Activated CD8-positive, alpha-beta T cell treated with anti-CD3 and anti-CD28 coated beads, Interleukin-2, amount 10 ng/mL, durations not matched to agents 7 days and 5 days (primary cell): Measurements from ENCODE around the gene CCDC68. TPM values are rescaled to one million over a fixed set of nuclear protein-coding genes. Genes with fewer than 3 reads are reported as not detected.

Experiments
- ATAC-seq: fragments of 150-1000 bp; cut with Tn5 transposase; one replicate; pipeline ENCODE4 v1.10.0; 2021; ENCODE audit warnings: moderate library complexity
- CTCF ChIA-PET: fragments of 350-600 bp; sonication (Branson Sonifier 250); formaldehyde crosslinking; loops from one replicate; lab custom pipeline; 2021; ENCODE audit warnings: antibody characterized with exemption; lab: Charles Lee
- POLR2A ChIA-PET: fragments of 350-600 bp; sonication (Branson Sonifier 250); formaldehyde crosslinking; loops from one replicate; lab custom pipeline; 2021; ENCODE audit warnings: antibody characterized with exemption; lab: Charles Lee
- DNase-seq: peaks from one replicate; pipeline ENCODE4 v3.0.0-alpha.2; 2020
- H3K27ac Mint-ChIP-seq: one replicate; pipeline ENCODE4 v1.8.0; 2021; ENCODE audit warnings: mild to moderate bottlenecking, mixed read lengths
- H3K27me3 Mint-ChIP-seq: one replicate; pipeline ENCODE4 v1.8.0; 2021; ENCODE audit warnings: low read depth, mixed read lengths
- H3K36me3 Mint-ChIP-seq: one replicate; pipeline ENCODE4 v1.8.0; 2021; ENCODE audit warnings: low read depth, mixed read lengths
- H3K4me1 Mint-ChIP-seq: one replicate; pipeline ENCODE4 v1.8.0; 2021; ENCODE audit warnings: low read depth, mixed read lengths
- H3K4me3 Mint-ChIP-seq: one replicate; pipeline ENCODE4 v1.8.0; 2021; ENCODE audit warnings: mild to moderate bottlenecking, mixed read lengths
- H3K9me3 Mint-ChIP-seq: one replicate; pipeline ENCODE4 v1.8.0; 2022; ENCODE audit warnings: mixed read lengths; ENCODE audit not compliant: insufficient read depth
- total RNA-seq, 2 experiments: library from RNA; stranded (reverse); gene quantifications; one replicate each; pipeline ENCODE4 v1.2.3, GENCODE V29; 2021

The CCDC68 gene
- total RNA-seq, 2 experiments from 2014 or later = not detected

DNA sequence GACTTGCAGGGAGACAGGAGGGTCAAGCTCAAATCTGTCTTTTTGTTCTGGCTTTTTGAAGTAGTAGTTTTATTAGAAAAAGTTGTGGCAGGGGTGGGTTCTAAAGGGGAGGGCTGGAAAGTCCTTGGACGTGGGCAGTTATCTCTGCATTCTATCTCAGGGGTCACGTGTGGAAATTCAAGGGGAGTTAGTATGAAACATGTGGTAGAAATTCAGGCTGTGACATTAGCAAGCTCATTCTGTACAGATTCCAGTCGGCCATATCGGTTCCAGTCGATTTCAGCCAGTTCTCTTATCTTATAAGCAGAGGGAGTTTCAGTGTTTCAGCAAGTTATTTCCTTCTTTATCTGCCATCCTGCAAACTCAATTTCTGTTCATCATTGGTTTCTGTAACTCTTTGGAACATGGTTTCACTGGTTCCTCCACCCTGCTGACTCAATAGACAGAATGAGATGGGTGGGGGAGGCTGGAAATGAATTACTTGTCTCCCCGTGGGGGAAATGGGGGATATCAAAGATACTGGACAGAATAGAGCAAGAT lies 78.0 kb downstream of the CCDC68 start:
- ChIA-PET CTCF (no interaction called here), POLR2A (no interaction called here)
- no peaks in the 10 kb centered on the region for H3K36me3 Mint-ChIP-seq
- DNase-seq (no peak), ATAC-seq (no peak)
- no peaks in the 10 kb centered on the region for H3K9me3 Mint-ChIP-seq
- no peaks in the 10 kb centered on the region for H3K27me3 Mint-ChIP-seq
- no peak overlapping the region for H3K4me3 Mint-ChIP-seq
- no peaks in the 10 kb centered on the region for H3K4me1 Mint-ChIP-seq
- no peak overlapping the region for H3K27ac Mint-ChIP-seq

DNA sequence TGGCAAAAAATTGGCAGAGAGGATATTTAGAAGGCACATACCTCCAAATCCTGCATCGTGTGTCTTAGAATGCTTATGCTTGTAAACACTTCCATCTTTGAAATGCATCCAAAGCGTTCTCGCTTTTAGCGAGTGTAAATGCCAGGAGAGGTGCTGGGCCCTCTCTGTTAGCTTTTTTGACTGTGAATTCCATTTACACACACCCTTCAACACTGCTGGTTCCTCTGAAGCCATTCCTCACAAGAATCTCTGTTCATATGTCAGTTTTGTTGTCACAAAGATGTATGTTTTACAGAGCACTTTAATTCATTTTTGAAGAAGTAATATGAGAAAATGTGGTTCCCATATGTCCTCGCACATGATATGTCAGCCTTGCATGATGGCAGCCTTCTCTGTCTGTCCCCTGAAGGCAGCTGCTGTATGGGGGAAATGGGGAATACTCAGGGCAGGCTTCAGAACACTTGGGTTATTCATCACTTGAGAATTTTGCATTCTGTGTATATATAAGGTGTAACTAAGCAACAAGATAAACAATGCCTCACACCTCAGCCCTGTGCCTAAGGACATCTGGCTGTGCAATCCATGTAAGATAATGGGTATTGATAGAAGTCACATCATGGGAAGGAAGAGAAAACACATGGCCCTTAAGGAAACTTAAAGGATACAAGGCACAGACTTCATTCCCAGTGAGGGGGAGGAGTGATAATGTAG lies 78.7 kb downstream of the CCDC68 start:
- ChIA-PET POLR2A (no interaction called here), CTCF (no interaction called here)
- Mint-ChIP-seq H3K27ac (no peak overlapping the region), H3K9me3 (no peaks in the 10 kb centered on the region), H3K4me1 (no peaks in the 10 kb centered on the region), H3K36me3 (no peaks in the 10 kb centered on the region), H3K4me3 (no peak overlapping the region), H3K27me3 (no peaks in the 10 kb centered on the region)
- ATAC-seq (no peak), DNase-seq (no peak)

DNA sequence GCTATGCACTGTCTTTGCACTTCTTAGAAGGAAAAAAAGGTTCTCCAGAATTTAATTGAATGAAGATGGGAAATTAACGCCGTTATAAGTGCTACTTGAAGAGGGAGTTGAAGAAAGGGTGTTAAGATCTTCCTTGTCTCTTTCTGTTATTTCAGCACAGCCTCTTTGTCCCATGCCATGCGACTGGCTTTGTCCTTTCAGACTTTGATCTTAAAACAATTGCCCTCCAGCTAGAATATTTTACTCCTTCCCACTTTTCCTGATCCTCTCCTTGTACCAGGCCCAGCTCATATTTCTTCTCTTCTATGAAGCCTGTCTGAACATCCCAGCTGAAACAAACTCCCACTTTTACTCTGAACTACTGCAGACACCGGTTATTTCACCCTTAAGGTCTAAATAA lies 79.6 kb downstream of the CCDC68 start:
- ATAC-seq = no peak
- H3K27ac Mint-ChIP-seq = no peak overlapping the region
- ChIA-PET POLR2A (no interaction called here), CTCF (no interaction called here)
- no peaks in the 10 kb centered on the region for H3K4me1 Mint-ChIP-seq
- no peak overlapping the region for H3K4me3 Mint-ChIP-seq
- H3K27me3 Mint-ChIP-seq = no peaks in the 10 kb centered on the region
- no peak for DNase-seq
- no peaks in the 10 kb centered on the region for H3K9me3 Mint-ChIP-seq
- H3K36me3 Mint-ChIP-seq = no peaks in the 10 kb centered on the region

DNA sequence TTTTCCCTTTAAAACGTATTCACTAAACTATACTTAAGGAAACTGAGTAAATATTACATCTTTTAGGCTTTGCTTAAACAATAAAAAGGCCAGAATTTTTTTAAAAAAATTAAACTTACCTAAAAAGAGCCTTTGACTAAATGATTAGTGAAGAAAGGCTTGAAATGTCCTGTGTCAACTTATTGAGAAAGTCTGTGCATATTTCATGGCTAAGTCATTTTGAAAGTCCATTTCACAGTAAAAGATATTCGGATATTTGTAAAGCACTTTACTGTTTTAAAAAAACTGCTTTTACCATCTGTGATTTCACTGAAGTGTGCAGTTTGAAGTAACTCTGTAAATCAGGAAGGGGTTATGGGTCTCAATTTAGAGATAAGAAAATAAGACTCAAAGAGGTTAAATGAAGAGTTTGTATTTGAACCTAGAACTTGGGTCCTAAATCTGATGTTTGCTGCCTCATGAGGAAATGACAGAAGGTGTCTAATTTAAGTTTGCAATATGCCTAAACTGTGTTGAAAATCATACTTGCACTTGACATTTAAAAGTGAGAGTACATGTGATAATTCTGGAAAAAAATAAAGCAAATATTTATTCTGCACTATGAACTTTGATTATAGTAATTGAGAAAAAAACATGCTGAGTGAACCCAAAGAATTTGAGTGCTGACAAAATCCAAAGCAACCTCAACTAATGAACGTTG lies 80.5 kb downstream of the CCDC68 start:
- ChIA-PET POLR2A (no interaction called here), CTCF (no interaction called here)
- ATAC-seq = no peak
- Mint-ChIP-seq H3K4me3 (no peak overlapping the region), H3K36me3 (no peaks in the 10 kb centered on the region), H3K27me3 (no peaks in the 10 kb centered on the region), H3K4me1 (no peaks in the 10 kb centered on the region), H3K27ac (no peak overlapping the region), H3K9me3 (no peaks in the 10 kb centered on the region)
- no peak for DNase-seq

DNA sequence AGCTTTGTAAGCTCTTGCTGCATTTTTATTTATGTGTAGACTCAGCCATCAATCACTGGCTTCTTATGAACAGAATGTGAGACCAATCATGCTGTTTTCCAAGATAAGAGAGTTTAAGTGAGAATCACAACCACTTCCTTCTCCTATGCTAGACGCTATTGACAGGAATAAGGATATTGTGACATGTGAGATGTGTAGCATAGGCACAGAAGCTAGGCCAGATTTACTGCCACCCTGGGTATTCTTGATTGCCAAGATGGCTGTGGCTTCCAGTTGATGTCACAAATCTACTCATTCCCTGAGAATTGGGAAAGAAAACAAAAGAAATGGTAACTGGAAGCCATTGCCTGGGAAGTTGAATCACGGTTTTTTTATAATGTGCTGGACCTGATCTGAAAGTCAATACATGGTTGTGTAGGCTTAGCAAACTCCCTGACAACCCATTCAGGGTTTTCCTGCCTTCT lies 81.1 kb downstream of the CCDC68 start:
- CTCF ChIA-PET = no interaction called here
- no peaks in the 10 kb centered on the region for H3K36me3 Mint-ChIP-seq
- H3K4me3 Mint-ChIP-seq = no peak overlapping the region
- H3K4me1 Mint-ChIP-seq = peaks cover 3% of the 10 kb centered on the region
- no peak for ATAC-seq
- H3K9me3 Mint-ChIP-seq = no peaks in the 10 kb centered on the region
- POLR2A ChIA-PET = no interaction called here
- H3K27me3 Mint-ChIP-seq = no peaks in the 10 kb centered on the region
- DNase-seq = no peak
- no peak overlapping the region for H3K27ac Mint-ChIP-seq

DNA sequence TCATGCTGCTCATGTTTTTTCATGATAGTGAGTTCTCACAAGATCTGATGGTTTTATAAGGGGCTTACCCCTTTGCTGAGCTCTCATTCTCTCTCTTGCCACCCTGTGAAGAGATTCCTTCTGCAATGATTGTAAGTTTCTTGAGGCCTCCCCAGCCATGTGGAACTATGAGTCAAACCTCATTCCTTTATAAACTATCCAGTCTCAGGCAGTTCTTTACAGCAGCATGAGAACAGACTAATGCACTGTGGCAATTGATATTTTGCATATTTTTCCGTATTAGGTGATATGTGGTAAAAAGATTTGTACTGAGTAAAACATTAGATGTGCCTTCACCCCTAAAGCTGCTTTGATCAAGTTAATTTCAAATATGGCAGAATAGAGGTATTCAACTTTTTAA lies 82.2 kb downstream of the CCDC68 start:
- DNase-seq (no peak), ATAC-seq (no peak)
- peaks cover 6% of the 10 kb centered on the region for H3K4me1 Mint-ChIP-seq
- H3K9me3 Mint-ChIP-seq = no peaks in the 10 kb centered on the region
- no peak overlapping the region for H3K4me3 Mint-ChIP-seq
- CTCF ChIA-PET = no interaction called here
- POLR2A ChIA-PET = no interaction called here
- H3K27me3 Mint-ChIP-seq = no peaks in the 10 kb centered on the region
- no peak overlapping the region for H3K27ac Mint-ChIP-seq
- H3K36me3 Mint-ChIP-seq = no peaks in the 10 kb centered on the region

DNA sequence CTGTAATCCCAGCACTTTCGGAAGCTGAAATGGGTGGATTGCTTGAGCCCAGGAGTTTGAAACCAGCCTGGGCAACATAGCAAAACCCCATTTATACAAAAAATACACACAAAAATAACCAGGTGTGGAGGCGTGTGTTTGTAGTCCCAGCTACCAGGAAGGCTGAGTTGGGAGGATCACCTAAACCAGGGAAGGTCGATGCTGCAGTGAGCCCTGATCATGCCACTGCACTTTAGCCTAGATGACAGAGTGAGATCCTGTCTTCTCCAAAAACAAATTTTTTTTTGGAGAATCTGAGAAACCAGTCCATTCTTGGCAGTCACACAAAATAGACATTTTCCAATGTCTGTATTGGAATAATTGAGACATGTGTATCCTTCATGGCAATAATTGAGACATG lies 84.2 kb downstream of the CCDC68 start:
- H3K27ac Mint-ChIP-seq = no peak overlapping the region
- peaks cover 3% of the 10 kb centered on the region for H3K27me3 Mint-ChIP-seq
- H3K4me3 Mint-ChIP-seq = no peak overlapping the region
- DNase-seq (no peak), ATAC-seq (no peak)
- H3K9me3 Mint-ChIP-seq = no peaks in the 10 kb centered on the region
- peaks cover 6% of the 10 kb centered on the region for H3K4me1 Mint-ChIP-seq
- H3K36me3 Mint-ChIP-seq = no peaks in the 10 kb centered on the region
- ChIA-PET CTCF (no interaction called here), POLR2A (no interaction called here)

DNA sequence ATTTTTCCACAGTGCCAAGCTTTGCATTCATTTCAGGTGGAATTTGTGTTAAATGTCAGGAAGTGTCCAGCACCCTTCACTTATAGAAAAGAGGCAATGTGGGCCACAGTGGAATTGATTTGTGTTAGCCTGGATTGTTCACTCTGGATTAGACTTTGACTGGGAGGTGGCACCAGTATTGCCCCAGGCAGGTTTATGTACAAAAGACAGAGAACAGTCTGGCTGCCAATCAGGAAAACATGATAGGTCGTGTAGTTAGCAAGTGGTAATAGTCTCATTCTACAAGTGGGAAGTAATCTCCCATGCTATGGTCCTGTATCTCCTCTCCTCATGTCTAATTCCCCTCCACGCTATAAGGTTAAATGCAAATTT lies 85.4 kb downstream of the CCDC68 start:
- H3K27ac Mint-ChIP-seq = no peak overlapping the region
- DNase-seq = no peak
- H3K27me3 Mint-ChIP-seq = peaks cover 3% of the 10 kb centered on the region
- ChIA-PET CTCF (no interaction called here), POLR2A (no interaction called here)
- no peak for ATAC-seq
- H3K36me3 Mint-ChIP-seq = no peaks in the 10 kb centered on the region
- H3K4me3 Mint-ChIP-seq = no peak overlapping the region
- H3K9me3 Mint-ChIP-seq = no peaks in the 10 kb centered on the region
- H3K4me1 Mint-ChIP-seq = peaks cover 6% of the 10 kb centered on the region

DNA sequence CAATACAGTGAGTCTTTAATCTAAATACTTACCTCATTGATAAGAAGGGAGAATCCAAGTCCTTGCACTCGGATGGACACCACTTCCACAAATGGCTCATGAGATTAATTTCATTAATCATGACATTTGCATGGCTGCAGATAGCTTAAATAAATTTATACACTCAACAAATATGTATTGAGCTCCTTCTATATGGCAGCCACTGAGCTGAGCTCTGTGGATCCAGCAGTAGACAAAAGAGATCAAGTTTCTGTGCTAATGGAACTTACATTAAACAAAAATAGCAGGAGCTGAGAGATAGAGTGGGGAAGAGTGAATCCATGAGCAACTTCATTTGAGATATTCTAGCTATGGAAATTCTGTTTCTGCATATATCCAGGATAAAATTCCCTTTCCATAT lies 86.6 kb downstream of the CCDC68 start:
- ATAC-seq (no peak), DNase-seq (no peak)
- Mint-ChIP-seq H3K4me3 (no peak overlapping the region), H3K4me1 (peaks cover 6% of the 10 kb centered on the region), H3K27me3 (peaks cover 3% of the 10 kb centered on the region), H3K36me3 (no peaks in the 10 kb centered on the region), H3K9me3 (no peaks in the 10 kb centered on the region), H3K27ac (no peak overlapping the region)
- POLR2A ChIA-PET = no interaction called here
- CTCF ChIA-PET = no interaction called here

DNA sequence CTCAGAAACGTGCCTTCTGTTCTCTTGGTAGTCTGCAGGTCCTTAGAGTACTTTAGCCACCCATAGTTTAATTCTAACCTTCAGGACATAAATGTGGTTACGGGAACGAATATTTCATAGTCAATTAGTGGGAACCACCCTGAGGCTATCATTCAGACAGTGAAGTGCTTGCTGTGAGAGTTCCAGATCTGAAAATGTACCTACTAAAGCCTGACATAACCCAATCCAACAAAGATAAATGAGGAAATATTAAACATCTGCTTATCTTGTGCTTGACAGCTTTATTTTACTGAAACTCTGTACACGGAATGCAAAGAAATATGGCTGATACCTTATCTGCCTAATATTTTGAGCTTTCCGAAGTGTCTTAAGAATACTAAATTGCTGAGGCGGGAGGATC lies 88.0 kb downstream of the CCDC68 start:
- H3K27ac Mint-ChIP-seq = no peak overlapping the region
- peaks cover 5% of the 10 kb centered on the region for H3K27me3 Mint-ChIP-seq
- ATAC-seq = no peak
- no peaks in the 10 kb centered on the region for H3K36me3 Mint-ChIP-seq
- peaks cover 6% of the 10 kb centered on the region for H3K4me1 Mint-ChIP-seq
- ChIA-PET CTCF (no interaction called here), POLR2A (no interaction called here)
- no peak for DNase-seq
- no peak overlapping the region for H3K4me3 Mint-ChIP-seq
- H3K9me3 Mint-ChIP-seq = no peaks in the 10 kb centered on the region

DNA sequence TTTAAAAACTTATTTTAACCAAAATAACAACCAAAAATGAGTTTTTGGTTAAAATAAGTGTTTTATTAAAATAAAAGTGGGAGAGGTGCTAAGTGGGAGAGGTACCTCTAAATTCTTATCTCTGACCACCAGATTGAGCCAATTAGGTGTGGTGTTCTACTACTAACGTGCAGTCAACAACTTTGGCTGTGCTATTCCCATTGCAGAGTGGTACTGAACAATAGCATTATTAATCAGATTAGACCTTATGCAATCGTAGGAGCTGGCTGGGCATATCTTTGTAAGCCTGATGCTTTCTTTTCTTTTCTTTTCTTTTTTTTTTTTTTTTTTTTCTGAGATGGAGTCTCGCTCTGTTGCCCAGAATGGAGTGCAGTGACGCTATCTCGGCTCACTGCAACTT lies 92.1 kb downstream of the CCDC68 start:
- H3K9me3 Mint-ChIP-seq = no peaks in the 10 kb centered on the region
- POLR2A ChIA-PET = no interaction called here
- DNase-seq (no peak), ATAC-seq (no peak)
- no peaks in the 10 kb centered on the region for H3K36me3 Mint-ChIP-seq
- CTCF ChIA-PET = no interaction called here
- no peaks in the 10 kb centered on the region for H3K4me1 Mint-ChIP-seq
- H3K27ac Mint-ChIP-seq = no peak overlapping the region
- peaks cover 5% of the 10 kb centered on the region for H3K27me3 Mint-ChIP-seq
- no peak overlapping the region for H3K4me3 Mint-ChIP-seq

DNA sequence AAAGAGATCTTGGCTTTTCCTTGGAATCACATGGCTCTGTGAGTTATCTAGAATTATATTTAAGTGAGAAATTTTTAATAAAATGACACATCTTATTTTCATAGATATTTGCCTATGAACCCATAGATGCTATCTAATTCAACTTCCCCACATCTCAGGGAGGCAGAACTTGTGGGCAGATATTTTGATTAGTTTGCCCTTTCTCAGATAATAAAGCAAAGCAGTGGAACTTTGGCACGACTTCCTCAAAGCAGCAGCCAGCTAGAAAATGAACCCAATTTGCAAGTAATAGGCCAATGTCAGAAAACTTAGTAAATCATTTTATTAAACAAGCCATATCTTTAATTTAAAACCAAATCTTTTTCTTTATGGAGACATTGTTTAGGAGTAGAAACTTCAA lies 98.3 kb downstream of the CCDC68 start:
- POLR2A ChIA-PET = no interaction called here
- no peaks in the 10 kb centered on the region for H3K9me3 Mint-ChIP-seq
- peaks cover 10% of the 10 kb centered on the region for H3K27me3 Mint-ChIP-seq
- no peaks in the 10 kb centered on the region for H3K36me3 Mint-ChIP-seq
- H3K4me3 Mint-ChIP-seq = no peak overlapping the region
- ATAC-seq (no peak), DNase-seq (no peak)
- no peaks in the 10 kb centered on the region for H3K4me1 Mint-ChIP-seq
- CTCF ChIA-PET = no interaction called here
- no peak overlapping the region for H3K27ac Mint-ChIP-seq
